ENCODE results near the gene SAYSD1. TPM values are rescaled to one million over a fixed set of nuclear protein-coding genes. Genes with fewer than 3 reads are reported as not detected.

Gene SAYSD1
- total and polyA plus RNA-seq, 9 of the 15 experiments (the other 6 are each of a cell fraction or from before 2014, with no cell fraction given) = 3.5 to 19.1 (median 12.4) TPM

- peak; percentile 94 for TF ChIP-seq SUPT5H (IDR thresholded peaks at IDR 0.05)
- no peak for TF ChIP-seq ZNF140 (CRISPR knock-in tag; IDR thresholded peaks at IDR 0.05)
- TF ChIP-seq ZNF175 (CRISPR knock-in tag; IDR thresholded peaks at IDR 0.05; ENCODE audit: low read depth) = peak; percentile 74
- TF ChIP-seq SIN3A (IDR thresholded peaks at IDR 0.05; ENCODE audit: borderline replicate concordance in 2 of 2, control insufficient read depth in 1 of 2, low read depth in 2 of 2, low read length in 2 of 2) = peak; percentile 62 to 94; a peak in 3 of 4 replicates
- peak; percentile 95 for TF ChIP-seq EP400 (IDR thresholded peaks at IDR 0.05)
- no peak for TF ChIP-seq KDM5B (IDR thresholded peaks at IDR 0.05; ENCODE audit: insufficient replicate concordance, low read depth, low read length)
- TF ChIP-seq PHF21A (IDR thresholded peaks at IDR 0.05; ENCODE audit: borderline replicate concordance, low read depth) = peak; percentile 54; the same call in 1 of the 2 replicates
- no peak for TF ChIP-seq GTF3C2 (IDR thresholded peaks at IDR 0.05; ENCODE audit: borderline replicate concordance, extremely low read depth, insufficient read length)
- peak; percentile 92 for TF ChIP-seq ZNF766 (CRISPR knock-in tag; conservative IDR thresholded peaks at IDR 0.05)
- TF ChIP-seq MECOM (CRISPR knock-in tag; IDR thresholded peaks at IDR 0.05) = 0 out of 2 replicates have a peak, but pooled peaks have one; percentile 43
- peak; percentile 96 for TF ChIP-seq POLR2B (IDR thresholded peaks at IDR 0.05; ENCODE audit: low read depth, partially characterized antibody)
- TF ChIP-seq ILK (tag; IDR thresholded peaks at IDR 0.05; ENCODE audit: borderline replicate concordance, low read depth) = no peak
- TF ChIP-seq SLC30A9 (CRISPR knock-in tag; IDR thresholded peaks at IDR 0.05) = no peak
- peak in 1 of 3 experiments; percentile 84; a peak in 2 of 6 replicates for TF ChIP-seq ZBTB11 (CRISPR knock-in tag; IDR thresholded peaks at IDR 0.05)
- no peak for TF ChIP-seq ZNF280B (CRISPR knock-in tag; IDR thresholded peaks at IDR 0.05)
- no peak for TF ChIP-seq ZNF668 (CRISPR knock-in tag; IDR thresholded peaks at IDR 0.05)
- TF ChIP-seq SAFB (IDR thresholded peaks at IDR 0.05; ENCODE audit: borderline replicate concordance, low read depth, low read length) = no peak
- peak; percentile 80 for TF ChIP-seq FIP1L1 (IDR thresholded peaks at IDR 0.05; ENCODE audit: low read depth, low read length, poor library complexity, severe bottlenecking)
Observed at GRCh38 chr6:39114704-39115599, at the start of gene SAYSD1 (continued).
